Astrocyte of the cerebellum (primary cell): ENCODE measurements around the gene MAP3K19.

Experiments used
- DNase-seq: peaks from one replicate; pipeline ENCODE4 v3.0.0-alpha.2; 2011; ENCODE audit warnings: low read depth
- H3K4me3 ChIP-seq: 2 replicates; pipeline ENCODE4 v1.5.1; 2011; ENCODE audit warnings: mild to moderate bottlenecking, low read depth, low read length, moderate library complexity
- CTCF ChIP-seq: IDR thresholded peaks from 2 replicates; pipeline ENCODE4 v1.5.1; 2012; ENCODE audit warnings: low read length, low read depth, moderate library complexity, mild to moderate bottlenecking; ENCODE audit errors: missing control alignments
- in situ Hi-C: cut with HindIII; loops from 2 replicates; pipeline ENCODE4 v1.10.0; 2017; ENCODE audit warnings: low sequenced_read_pairs

Gene MAP3K19

GRCh38 chr2:135021618-135022017 lies 25.6 kb downstream of the MAP3K19 start:
- no peak overlapping the region for H3K4me3 ChIP-seq
- TF ChIP-seq CTCF = no peak
- in situ Hi-C loops = no loop called here
- no peak for DNase-seq

- in situ Hi-C loops = no loop called here
- no peak overlapping the region for H3K4me3 ChIP-seq
- no peak for TF ChIP-seq CTCF
- DNase-seq = no peak
Measured at GRCh38 chr2:135011633-135012032, 35.6 kb downstream of the MAP3K19 start.

GRCh38 chr2:135010200-135010942 lies 36.9 kb downstream of the MAP3K19 start:
- no peak for DNase-seq
- no peak for TF ChIP-seq CTCF
- H3K4me3 ChIP-seq = no peak overlapping the region
- in situ Hi-C loops = no loop called here

GRCh38 chr2:135009339-135009738 lies 37.9 kb downstream of the MAP3K19 start:
- in situ Hi-C loops = no loop called here
- no peak for DNase-seq
- TF ChIP-seq CTCF = no peak
- H3K4me3 ChIP-seq = no peak overlapping the region

GRCh38 chr2:135005753-135006152 lies 41.5 kb downstream of the MAP3K19 start:
- in situ Hi-C loops = no loop called here
- H3K4me3 ChIP-seq = no peak overlapping the region
- no peak for DNase-seq
- no peak for TF ChIP-seq CTCF

- DNase-seq = peak; percentile 29
- TF ChIP-seq CTCF = peak; percentile 97
- no peak overlapping the region for H3K4me3 ChIP-seq
- in situ Hi-C loops = loop anchor here (5.0 kb wide), 1 partner anchor 703 kb away; no protein-coding TSS in a partner anchor
Measured at GRCh38 chr2:135004005-135004746, 43.1 kb downstream of the MAP3K19 start.
